BE2C (cell line): ENCODE measurements around the gene TGFBR2.

Experiments used
- DNase-seq: peaks from one replicate; pipeline ENCODE4 v3.0.0-alpha.2; 2020
- H3K27me3 ChIP-seq: fragments of 250-450 bp; sonication (Bioruptor Pico); 2 replicates; pipeline ENCODE4 v1.5.1; 2020; ENCODE audit warnings: mild to moderate bottlenecking
- H3K36me3 ChIP-seq: fragments of 250-450 bp; sonication (Bioruptor Pico); 2 replicates; pipeline ENCODE4 v1.5.1; 2020; ENCODE audit warnings: mild to moderate bottlenecking
- H3K4me1 ChIP-seq: fragments of 250-450 bp; sonication (Bioruptor Pico); 2 replicates; pipeline ENCODE4 v1.5.1; 2020
- H3K4me3 ChIP-seq: 2 replicates; pipeline ENCODE4 v1.5.1; 2011; ENCODE audit warnings: low read depth, low read length
- H3K9me3 ChIP-seq: fragments of 250-450 bp; sonication (Bioruptor Pico); 2 replicates; pipeline ENCODE4 v1.5.1; 2020
- CTCF ChIP-seq: IDR thresholded peaks from 2 replicates; pipeline ENCODE4 v1.5.1; 2012; ENCODE audit warnings: mild to moderate bottlenecking, low read depth, low read length

TGFBR2 gene

GRCh38 chr3:30741889-30742288 lies 135.5 kb downstream of the TGFBR2 start:
- Histone ChIP-seq H3K4me1 (no peaks in the 10 kb centered on the region), H3K27me3 (no peaks in the 10 kb centered on the region), H3K9me3 (no peaks in the 10 kb centered on the region), H3K36me3 (no peaks in the 10 kb centered on the region), H3K4me3 (no peak overlapping the region)
- no peak for DNase-seq
- no peak for TF ChIP-seq CTCF

GRCh38 chr3:30742796-30743619 lies 136.6 kb downstream of the TGFBR2 start:
- no peaks in the 10 kb centered on the region for H3K36me3 ChIP-seq
- TF ChIP-seq CTCF = no peak
- DNase-seq = no peak
- no peaks in the 10 kb centered on the region for H3K9me3 ChIP-seq
- no peaks in the 10 kb centered on the region for H3K4me1 ChIP-seq
- no peak overlapping the region for H3K4me3 ChIP-seq
- no peaks in the 10 kb centered on the region for H3K27me3 ChIP-seq
